Liver (tissue), 9 donors: ENCODE data around the gene TBC1D3B. TPM values are rescaled to one million over a fixed set of nuclear protein-coding genes. Genes with fewer than 3 reads are reported as not detected.

ENCODE experiments used
- DNase-seq: peaks from one replicate; pipeline ENCODE4 v3.0.0-alpha.2; 2017; ENCODE audit warnings: low spot score
- H3K27ac ChIP-seq, 2 donors: one replicate each; pipeline ENCODE4 v1.7.0; 2013; ENCODE audit warnings: inconsistent platforms in 2 of 2, low read length in 2 of 2, control low read depth in 1 of 2, low read depth in 1 of 2, mild to moderate bottlenecking in 1 of 2
- H3K27me3 ChIP-seq, 4 donors: one replicate each; pipeline versions ENCODE4 v1.6.1 to v1.7.0; 2013; ENCODE audit warnings: low read length in 3 of 4, inconsistent platforms in 1 of 4, mild to moderate bottlenecking in 1 of 4, moderate library complexity in 1 of 4; ENCODE audit not compliant: control insufficient read depth in 4 of 4, insufficient read depth in 4 of 4
- H3K36me3 ChIP-seq, 4 donors: one replicate each; pipeline versions ENCODE4 v1.6.1 to v1.7.0; 2013; ENCODE audit warnings: low read length in 3 of 4, mild to moderate bottlenecking in 3 of 4, low read depth in 1 of 4, moderate library complexity in 1 of 4; ENCODE audit not compliant: control insufficient read depth in 4 of 4, insufficient read depth in 3 of 4
- H3K4me1 ChIP-seq, 4 donors: one replicate each; pipeline versions ENCODE4 v1.6.1 to v1.7.0; 2013; ENCODE audit warnings: low read length in 3 of 4, mild to moderate bottlenecking in 3 of 4, moderate library complexity in 1 of 4; ENCODE audit not compliant: control insufficient read depth in 4 of 4, insufficient read depth in 4 of 4
- H3K4me3 ChIP-seq, 3 donors: one replicate each; pipeline versions ENCODE4 v1.6.1 to v1.7.0; 2013; ENCODE audit warnings: low read length in 3 of 3, control low read depth in 1 of 3, low read depth in 1 of 3, mild to moderate bottlenecking in 1 of 3
- H3K9ac ChIP-seq, 2 donors: one replicate each; pipeline ENCODE4 v1.7.0; 2013; ENCODE audit warnings: low read length in 2 of 2, mild to moderate bottlenecking in 2 of 2, moderate library complexity in 2 of 2, control low read depth in 1 of 2, low read depth in 1 of 2
- H3K9me3 ChIP-seq, 4 donors: one replicate each; pipeline versions ENCODE4 v1.6.1 to v1.7.0; 2013; ENCODE audit warnings: low read length in 3 of 4; ENCODE audit not compliant: control insufficient read depth in 4 of 4
- FOXA1 ChIP-seq: IDR thresholded peaks from 2 replicates; pipeline ENCODE4 v1.6.1; 2016; ENCODE audit warnings: antibody characterized with exemption
- GABPA ChIP-seq, 2 donors: IDR thresholded peaks in 1 of 2; conservative IDR thresholded peaks in 1 of 2; 2 replicates each; pipeline ENCODE4 v1.6.1; 2016; ENCODE audit warnings: antibody characterized with exemption in 2 of 2, mild to moderate bottlenecking in 1 of 2, moderate library complexity in 1 of 2
- HNF4A ChIP-seq, 2 donors: conservative IDR thresholded peaks; 2 replicates each; pipeline ENCODE4 v1.6.1; 2016; ENCODE audit warnings: antibody characterized with exemption in 2 of 2, mild to moderate bottlenecking in 2 of 2
- NR2F2 ChIP-seq: IDR thresholded peaks from 2 replicates; pipeline ENCODE4 v1.6.1; 2016; ENCODE audit warnings: antibody characterized with exemption
- RAD21 ChIP-seq, 2 donors: IDR thresholded peaks; 2 replicates each; pipeline ENCODE4 v1.6.1; 2016; ENCODE audit warnings: antibody characterized with exemption in 2 of 2, mild to moderate bottlenecking in 2 of 2
- RXRA ChIP-seq, 2 donors: IDR thresholded peaks; 2 replicates each; pipeline ENCODE4 v1.6.1; 2017 to 2018; ENCODE audit warnings: antibody characterized with exemption in 2 of 2, mild to moderate bottlenecking in 1 of 2
- SP1 ChIP-seq: IDR thresholded peaks from 2 replicates; pipeline ENCODE4 v1.6.1; 2018; ENCODE audit warnings: antibody characterized with exemption, mild to moderate bottlenecking
- TAF1 ChIP-seq: conservative IDR thresholded peaks from 2 replicates; pipeline ENCODE4 v1.6.1; 2016; ENCODE audit warnings: antibody characterized with exemption, mild to moderate bottlenecking
- WGBS: extraction: QIAGEN DNeasy Blood & Tissue Kit; methylation state at CpG from one replicate; pipeline ENCODE4 v1.1.7; 2013; 5-methylcytosine and 5-hydroxymethylcytosine counted together
- polyA plus RNA-seq, 2 donors: library from polyadenylated mRNA; stranded (reverse) in 1 of 2; unstranded in 1 of 2; fragments of 200-250 nt in 1 of 2; fragments of >200 nt in 1 of 2; fragmentation: Nextera tagmentation in 1 of 2; extraction: Ambion mirVana in 1 of 2; gene quantifications; one replicate each; pipeline versions ENCODE4 v1.2.1 to v1.2.3, GENCODE V29; 2013 to 2015
- total RNA-seq, 2 donors: library from RNA; depleted of rRNA; stranded (reverse); fragments of >200 nt; gene quantifications; one replicate each; pipeline ENCODE4 v1.2.3, GENCODE V29; 2014
- TF ChIP-seq, protein P1 (sequence below): IDR thresholded peaks from 2 replicates; pipeline ENCODE4 v1.6.1; 2016; ENCODE audit warnings: antibody characterized with exemption, mild to moderate bottlenecking
- TF ChIP-seq, protein P2 (sequence below): IDR thresholded peaks from 2 replicates; pipeline ENCODE4 v1.6.1; 2016; ENCODE audit warnings: antibody characterized with exemption
- TF ChIP-seq, protein P3 (sequence below): fragments of 150-350 bp; IDR thresholded peaks from 2 replicates; pipeline ENCODE4 v1.5.1; 2017; ENCODE audit warnings: improper control_type of control experiment, low read depth, low read length; ENCODE audit not compliant: missing input control
- donor health status: healthy.
- donor health status: healthy.
- donor health status: healthy.
- donor health status: healthy.
- donor health status: healthy.

Gene TBC1D3B
- total and polyA plus RNA-seq, 4 donors: 0.42 to 1.8 (median 0.61) TPM

DNA sequence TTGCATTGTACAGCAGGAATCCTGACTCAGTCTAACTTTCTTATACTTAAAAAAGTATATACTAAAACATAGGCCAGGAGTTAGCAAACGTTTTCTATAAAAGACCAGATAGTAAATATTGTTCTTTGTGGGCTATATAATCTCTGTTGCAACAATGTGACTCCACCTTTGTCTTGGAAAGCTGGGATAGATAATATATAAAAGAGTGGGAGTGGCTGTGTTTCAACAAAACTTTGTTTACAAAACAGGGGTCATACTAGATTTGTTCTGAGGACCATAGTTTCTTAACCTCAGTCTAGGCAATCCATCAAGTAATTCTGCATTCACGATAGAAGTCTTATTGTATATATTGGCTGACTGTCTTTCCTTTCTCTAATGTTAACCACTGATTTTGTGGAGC lies 9.0 kb upstream of the TBC1D3B start (continued):
- TF ChIP-seq, protein P1, sequence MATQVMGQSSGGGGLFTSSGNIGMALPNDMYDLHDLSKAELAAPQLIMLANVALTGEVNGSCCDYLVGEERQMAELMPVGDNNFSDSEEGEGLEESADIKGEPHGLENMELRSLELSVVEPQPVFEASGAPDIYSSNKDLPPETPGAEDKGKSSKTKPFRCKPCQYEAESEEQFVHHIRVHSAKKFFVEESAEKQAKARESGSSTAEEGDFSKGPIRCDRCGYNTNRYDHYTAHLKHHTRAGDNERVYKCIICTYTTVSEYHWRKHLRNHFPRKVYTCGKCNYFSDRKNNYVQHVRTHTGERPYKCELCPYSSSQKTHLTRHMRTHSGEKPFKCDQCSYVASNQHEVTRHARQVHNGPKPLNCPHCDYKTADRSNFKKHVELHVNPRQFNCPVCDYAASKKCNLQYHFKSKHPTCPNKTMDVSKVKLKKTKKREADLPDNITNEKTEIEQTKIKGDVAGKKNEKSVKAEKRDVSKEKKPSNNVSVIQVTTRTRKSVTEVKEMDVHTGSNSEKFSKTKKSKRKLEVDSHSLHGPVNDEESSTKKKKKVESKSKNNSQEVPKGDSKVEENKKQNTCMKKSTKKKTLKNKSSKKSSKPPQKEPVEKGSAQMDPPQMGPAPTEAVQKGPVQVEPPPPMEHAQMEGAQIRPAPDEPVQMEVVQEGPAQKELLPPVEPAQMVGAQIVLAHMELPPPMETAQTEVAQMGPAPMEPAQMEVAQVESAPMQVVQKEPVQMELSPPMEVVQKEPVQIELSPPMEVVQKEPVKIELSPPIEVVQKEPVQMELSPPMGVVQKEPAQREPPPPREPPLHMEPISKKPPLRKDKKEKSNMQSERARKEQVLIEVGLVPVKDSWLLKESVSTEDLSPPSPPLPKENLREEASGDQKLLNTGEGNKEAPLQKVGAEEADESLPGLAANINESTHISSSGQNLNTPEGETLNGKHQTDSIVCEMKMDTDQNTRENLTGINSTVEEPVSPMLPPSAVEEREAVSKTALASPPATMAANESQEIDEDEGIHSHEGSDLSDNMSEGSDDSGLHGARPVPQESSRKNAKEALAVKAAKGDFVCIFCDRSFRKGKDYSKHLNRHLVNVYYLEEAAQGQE: no peak
- TF ChIP-seq GABPA (IDR thresholded peaks at IDR 0.05 in 1 of 2, conservative IDR thresholded peaks at IDR 0.05 in 1 of 2) (no peak), TAF1 (no peak), NR2F2 (no peak), FOXA1 (no peak), RAD21 (IDR thresholded peaks at IDR 0.05) (no peak)

DNA sequence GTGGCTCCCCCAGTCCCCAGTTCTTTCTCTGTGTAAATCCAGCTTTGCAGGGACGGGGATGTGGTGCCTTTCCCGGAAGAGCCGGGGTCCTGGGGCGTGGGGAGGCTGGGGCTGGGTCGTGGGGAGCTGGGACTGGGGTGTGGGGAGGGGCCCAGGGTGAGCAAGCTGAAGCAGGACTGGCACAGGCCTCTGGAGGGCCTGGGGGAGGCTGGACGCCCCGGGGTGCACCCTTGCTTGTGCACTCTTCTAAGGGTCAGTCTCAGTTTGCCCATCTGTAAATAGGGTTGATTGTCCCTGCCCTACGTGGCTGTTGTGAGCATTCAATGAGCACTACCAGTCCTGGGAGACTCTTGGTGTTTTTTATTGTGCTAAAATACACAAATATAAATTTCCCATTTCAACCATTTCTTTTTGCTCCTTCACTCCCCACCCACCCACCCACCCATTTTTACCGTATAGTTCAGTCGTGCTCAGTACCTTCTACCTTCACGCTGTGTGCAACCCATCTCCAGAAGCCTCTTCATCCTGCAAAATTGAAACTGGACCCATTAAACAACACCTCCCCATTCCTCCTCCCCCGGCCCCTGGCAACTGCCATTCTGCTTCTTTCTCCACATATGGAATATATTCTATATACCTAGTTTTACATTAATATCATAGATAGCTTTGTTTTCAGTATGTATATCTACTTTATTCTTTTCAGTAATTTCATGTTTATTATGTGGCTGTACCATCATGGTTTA lies 7.8 kb upstream of the TBC1D3B start:
- Histone ChIP-seq H3K4me3 (peak overlapping the region; percentile 1 to 90 (median 53)), H3K9ac (peak overlapping the region in 1 of 2 donors; percentile 52), H3K4me1 (peaks cover 7 to 25% (median 15%) of the 10 kb centered on the region in 4 donors), H3K27ac (peak overlapping the region in 1 of 2 donors; percentile 71), H3K36me3 (no peaks in the 10 kb centered on the region), H3K9me3 (no peaks in the 10 kb centered on the region), H3K27me3 (no peaks in the 10 kb centered on the region)
- DNase-seq: no peak
- no peak for TF ChIP-seq SP1
- TF ChIP-seq, protein P2, sequence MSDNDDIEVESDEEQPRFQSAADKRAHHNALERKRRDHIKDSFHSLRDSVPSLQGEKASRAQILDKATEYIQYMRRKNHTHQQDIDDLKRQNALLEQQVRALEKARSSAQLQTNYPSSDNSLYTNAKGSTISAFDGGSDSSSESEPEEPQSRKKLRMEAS: no peak
- no peak for TF ChIP-seq HNF4A (conservative IDR thresholded peaks at IDR 0.05)
- TF ChIP-seq, protein P3, sequence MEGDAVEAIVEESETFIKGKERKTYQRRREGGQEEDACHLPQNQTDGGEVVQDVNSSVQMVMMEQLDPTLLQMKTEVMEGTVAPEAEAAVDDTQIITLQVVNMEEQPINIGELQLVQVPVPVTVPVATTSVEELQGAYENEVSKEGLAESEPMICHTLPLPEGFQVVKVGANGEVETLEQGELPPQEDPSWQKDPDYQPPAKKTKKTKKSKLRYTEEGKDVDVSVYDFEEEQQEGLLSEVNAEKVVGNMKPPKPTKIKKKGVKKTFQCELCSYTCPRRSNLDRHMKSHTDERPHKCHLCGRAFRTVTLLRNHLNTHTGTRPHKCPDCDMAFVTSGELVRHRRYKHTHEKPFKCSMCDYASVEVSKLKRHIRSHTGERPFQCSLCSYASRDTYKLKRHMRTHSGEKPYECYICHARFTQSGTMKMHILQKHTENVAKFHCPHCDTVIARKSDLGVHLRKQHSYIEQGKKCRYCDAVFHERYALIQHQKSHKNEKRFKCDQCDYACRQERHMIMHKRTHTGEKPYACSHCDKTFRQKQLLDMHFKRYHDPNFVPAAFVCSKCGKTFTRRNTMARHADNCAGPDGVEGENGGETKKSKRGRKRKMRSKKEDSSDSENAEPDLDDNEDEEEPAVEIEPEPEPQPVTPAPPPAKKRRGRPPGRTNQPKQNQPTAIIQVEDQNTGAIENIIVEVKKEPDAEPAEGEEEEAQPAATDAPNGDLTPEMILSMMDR: no peak
- no peak for TF ChIP-seq RXRA (IDR thresholded peaks at IDR 0.05)
- TF ChIP-seq FOXA1: no peak
- no peak for TF ChIP-seq TAF1
- no peak for TF ChIP-seq NR2F2
- WGBS: 77% methylated on average over 12 of the region's 12 CpGs

DNA sequence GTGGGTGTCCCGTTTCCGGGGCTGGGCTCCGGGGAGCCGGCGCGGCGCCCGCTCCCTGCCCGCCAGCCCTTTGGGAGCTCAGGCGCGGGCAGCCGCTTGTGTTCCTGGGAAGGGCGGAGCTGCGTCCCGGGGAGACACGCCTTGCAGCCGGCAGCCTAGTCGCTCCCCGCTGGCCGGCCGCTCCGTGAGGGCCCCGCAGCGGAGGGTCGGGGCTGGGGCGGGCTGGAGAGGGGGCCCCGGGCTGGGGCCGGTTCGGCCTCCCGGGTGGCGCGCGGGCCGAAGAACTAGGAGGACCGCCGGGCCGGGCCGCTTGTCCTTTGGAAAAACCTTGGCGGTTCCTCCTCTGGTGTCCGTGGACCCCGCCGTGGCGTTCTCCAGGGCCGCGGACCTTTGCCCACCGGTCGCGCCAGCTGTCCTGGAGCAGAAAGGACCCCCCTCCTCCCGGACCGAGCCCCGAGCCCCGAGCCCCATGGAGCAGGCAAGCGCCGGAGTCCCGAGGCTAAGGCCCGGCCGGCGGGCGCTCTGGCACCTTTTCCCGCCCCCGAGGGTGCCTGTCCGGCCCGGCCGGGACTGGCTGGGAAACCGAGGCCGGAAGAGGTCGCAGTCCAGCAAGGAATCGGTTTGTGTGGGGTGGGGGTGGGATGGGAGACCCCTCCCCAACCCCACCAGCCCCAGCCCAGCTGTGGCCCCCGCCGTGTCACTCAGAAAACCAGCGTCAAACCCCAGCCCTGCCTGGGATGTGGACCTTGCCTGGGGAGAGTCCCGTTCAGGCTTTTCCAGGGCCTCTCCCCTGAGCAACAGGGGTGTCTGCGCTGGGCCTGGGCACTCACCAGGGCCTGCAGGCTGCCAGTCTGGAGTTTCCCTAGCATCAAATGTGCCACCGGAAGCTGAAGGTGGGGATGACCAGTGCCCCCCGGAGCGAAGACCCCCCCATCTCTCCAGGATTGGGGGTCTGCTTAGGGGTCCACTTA lies 6.8 kb upstream of the TBC1D3B start:
- peak overlapping the region; percentile 66 to 71 for H3K27ac ChIP-seq
- no peaks in the 10 kb centered on the region for H3K27me3 ChIP-seq

More for the DNA sequence above, 6.8 kb upstream of the TBC1D3B start:
- peak overlapping the region; percentile 50 to 52 for H3K9ac ChIP-seq
- no peak for DNase-seq
- peak in 1 of 2 donors; percentile 14 for TF ChIP-seq RAD21 (IDR thresholded peaks at IDR 0.05)
- TF ChIP-seq RXRA (IDR thresholded peaks at IDR 0.05): no peak
- no peaks in the 10 kb centered on the region for H3K36me3 ChIP-seq
- WGBS: 4% methylated on average over 76 of the region's 76 CpGs
- H3K9me3 ChIP-seq: no peaks in the 10 kb centered on the region
- peak overlapping the region; percentile 1 to 90 (median 53) for H3K4me3 ChIP-seq
- peaks cover 7 to 25% (median 12%) of the 10 kb centered on the region in 4 donors for H3K4me1 ChIP-seq
